Fibroblast of the conjunctiva (primary cell): Measurements from ENCODE around the gene AGO3.
"Not testable (repeated sequence)": the region's sequence is repeated elsewhere in the genome, so short reads cannot be mapped to it uniquely, and the experiment has no call there.

Experiments
- DNase-seq: peaks from one replicate; pipeline ENCODE4 v3.0.0-alpha.2; 2010; ENCODE audit warnings: low read depth

AGO3 gene

DNA sequence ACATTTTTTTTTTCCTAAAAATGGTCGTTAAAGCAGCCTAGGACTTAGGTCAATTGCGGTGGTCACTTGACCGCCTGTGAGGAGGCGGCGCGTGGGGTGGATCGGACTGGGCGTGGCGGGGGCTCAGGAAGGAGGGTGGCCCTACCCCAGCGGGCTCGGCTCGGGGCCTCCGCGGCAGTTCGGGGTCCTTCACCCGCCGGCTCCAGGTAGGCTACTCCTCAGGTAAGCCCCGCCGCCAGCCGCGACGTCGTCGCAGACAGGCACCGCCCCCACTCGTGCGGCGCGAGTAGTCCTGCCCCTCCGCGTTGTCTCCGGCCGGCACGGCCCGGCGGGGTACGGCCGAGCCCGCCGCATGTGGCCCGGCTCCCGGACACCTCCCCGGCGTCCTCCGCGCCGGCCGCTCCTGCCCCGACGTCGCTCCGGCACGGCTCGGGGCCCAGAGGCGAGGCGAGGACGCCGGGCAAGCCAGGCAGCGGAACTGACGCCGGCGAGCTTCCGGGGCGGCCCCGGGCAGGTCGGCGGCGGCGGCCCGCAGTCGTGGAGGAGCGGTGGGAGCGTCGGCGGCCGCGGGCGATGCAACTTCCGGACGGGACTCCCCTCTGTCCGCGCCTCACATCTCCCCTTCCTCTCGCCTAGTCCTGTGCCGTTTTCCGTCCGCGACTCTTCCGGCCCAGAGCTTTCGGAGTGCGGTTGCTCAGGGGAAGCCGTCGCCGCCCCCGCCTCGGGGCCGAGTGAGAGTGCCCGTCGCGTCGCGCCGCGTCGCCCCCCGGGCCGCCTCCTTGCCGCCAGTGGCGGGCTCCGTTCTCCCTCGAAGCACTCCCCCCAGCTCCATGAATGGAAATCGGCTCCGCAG lies at the start of gene AGO3:
AGO3 (plus strand) TSS at position 513 of the 853 bp plus-strand sequence; CDS start at position 835, 322 bp downstream.
- DNase-seq = peak; percentile 71

DNA sequence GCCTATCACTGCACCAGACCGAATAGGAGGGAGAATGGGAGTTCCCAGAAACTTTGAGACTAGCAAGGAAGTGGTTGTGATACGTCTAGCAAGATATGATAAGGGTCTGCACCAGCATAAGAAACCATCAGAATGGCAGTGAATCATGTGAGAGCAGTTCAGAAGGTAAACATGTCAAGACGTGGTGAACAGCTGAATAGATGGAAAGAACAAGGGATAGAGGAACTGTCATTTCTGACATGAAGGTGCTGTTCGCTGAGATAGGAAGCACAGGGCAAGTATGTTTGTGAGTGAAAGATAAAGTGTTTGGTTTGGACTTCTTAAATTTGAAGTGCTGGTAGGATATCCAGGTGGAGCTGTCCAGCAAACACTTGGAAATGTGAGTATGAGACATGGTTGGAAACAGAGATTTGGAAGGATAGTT lies 49.0 kb upstream of the AGO3 start:
- no peak for DNase-seq

DNA sequence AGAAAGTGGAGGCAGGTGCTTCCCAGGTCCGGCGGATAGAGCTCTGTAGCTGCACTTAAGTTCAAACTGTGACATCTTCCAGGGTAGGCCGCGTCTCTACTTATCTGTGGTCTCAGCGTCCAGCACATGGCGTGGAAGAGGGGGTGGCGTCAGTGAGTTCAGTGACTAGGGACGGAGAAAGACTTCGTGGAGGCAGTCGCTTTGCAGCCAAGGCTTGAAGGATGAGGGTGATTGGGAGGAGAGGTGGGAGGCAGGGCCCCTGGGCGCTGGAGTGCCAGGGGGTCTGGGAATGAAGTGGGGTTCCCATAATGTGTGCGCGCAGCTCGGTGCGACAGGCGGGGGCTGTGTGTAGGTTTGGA lies 48.3 kb upstream of the AGO3 start:
- DNase-seq = no peak

DNA sequence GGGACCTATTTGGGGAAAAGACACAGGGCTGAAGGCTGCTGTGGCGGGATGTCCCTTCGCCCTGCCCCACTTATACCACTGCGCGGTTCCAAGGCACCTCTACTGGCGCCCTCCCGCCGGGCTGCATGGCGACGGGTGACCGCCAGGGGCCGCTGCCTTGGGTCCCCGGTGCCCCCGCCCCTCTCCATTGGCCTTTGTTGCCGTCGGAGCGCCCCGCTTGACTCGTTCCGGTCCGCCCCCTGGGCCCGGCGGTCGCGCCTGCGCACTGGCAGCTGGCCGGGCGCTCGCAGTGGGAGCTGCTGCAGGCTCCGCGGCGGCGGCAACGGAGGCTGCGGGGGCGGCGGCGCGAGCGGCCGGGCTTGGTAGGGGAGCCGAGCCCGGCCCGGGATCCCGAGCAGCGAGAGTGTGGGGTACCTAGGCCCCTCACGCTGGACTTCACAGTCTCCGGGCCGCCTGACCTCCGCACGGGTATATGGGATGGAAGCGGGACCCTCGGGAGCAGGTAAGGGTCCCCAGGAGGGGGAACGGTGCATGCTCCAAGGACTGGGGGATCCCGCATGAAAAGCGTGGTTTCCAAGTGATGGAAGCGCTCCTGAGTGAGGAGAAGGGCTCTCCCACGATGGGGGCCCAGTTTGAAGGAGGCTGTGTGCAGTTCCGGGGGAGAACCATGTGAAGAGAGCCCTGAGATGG lies 47.8 kb upstream of the AGO3 start, which contains the start of gene AGO1:
AGO1 (plus strand) TSS at position 265 of the 690 bp plus-strand sequence; CDS start at position 478, 213 bp downstream.
- DNase-seq = peak; percentile 86

DNA sequence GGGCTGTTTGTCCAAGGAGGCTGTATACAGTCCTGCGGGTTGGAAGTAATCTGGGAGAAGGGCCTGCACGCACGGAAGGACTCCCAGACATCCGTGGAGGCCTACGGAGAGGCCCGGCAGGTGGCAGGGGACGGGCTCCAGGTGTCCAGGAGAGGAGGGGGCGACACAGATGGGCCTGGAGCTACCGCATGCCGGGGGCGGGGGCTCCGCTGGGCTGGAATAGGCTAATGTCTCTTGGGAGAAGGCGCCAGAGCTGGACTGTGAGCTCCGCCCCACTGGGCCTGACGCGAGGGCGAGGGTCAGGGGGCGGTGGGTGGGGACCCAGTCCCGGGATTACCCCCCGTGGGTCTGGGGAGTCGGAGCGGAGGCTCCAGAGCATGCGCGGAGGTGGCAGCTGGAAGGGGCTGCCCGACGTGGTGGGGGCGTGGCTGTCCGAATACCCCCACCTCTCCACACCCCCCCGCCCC lies 47.2 kb upstream of the AGO3 start:
- DNase-seq = peak; percentile 4

DNA sequence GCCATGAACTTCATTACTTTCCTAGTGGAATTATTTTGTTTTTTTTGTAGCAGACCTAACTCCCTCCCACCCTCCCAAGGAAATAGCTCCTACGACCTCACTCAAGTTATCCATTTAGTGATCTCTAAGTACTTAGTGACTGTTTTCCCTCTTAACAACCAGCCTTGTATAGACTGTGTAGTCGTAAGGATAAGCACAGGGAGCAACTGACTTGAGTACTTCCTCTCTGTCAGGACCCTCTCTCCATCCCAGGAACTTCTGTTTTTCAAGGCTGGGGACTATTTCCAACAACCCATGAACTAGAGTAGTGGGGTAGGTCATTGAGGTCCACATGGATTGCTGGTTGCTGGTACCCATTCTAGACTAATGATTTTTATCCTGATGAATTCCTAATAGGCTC lies 46.0 kb upstream of the AGO3 start:
- DNase-seq = no peak

DNA sequence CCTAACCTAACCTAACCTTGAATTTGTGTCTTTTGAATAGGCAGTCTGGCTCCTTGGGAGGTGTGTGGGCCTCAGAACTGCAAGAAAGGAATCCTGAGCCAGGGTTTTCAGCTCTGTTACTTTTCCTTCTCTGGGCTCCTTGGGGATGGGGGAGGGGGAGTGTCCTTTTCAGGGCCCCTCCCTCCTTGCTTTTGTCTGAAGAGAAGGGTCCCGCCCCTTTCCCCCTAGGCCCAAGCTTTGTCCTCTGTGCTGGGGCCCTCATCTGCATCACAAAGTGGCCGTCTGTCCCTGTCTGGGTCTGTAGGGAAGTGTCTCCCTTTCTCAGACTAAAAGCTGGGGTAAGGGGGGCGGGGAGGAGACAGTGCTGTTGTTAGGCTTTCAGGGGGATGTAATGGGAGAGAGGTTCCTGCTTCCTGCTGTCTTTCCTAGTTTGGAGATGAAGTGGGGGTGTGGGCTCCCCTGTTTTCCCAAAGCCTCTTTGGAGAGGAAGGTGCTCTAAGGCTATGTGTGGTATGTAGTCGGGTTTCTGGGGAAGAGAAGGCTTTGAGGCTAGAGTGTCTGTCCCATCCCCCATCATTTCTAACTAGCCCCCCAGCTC lies 44.8 kb upstream of the AGO3 start:
- no peak for DNase-seq

DNA sequence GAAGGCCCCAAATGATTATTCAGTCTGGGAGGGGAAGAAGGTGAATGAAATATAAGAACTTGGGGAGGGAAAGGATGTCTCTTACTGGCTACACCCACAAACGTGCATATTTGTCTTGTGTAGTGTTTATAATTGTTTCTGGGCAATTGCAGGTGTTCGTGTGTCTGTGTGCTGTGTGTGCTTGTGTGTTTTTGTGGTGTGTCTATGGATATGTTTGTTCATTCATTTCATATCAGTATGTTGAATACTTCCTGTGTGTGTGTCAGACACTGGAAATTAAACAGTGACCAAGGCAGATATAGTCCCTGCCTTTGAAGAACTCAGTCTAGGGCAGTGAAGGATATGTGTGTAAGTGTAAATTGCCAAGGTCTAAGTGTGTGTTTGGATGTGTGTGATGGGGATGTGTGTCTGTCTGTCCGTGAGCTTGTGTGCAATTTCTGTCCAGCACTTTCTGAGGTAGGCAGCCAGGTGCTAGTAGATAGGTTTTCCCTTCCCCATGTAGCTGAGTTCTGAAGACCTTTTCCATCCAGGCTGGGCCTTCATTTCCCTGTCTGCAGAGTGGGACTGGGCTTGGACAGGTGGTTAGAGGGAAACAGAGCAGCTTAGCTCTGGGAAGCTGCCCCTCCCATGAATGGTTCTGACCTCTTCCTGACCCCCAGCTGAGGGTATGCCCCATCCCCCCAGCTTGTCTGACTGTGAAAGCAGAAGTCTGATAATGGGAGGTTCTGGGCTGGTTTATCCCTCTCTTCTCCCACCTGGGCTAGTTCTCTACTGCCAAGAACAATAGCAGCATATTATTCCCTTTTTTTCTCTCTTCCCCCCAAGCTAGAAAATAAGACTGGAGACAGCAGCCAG lies 44.1 kb upstream of the AGO3 start:
- no peak for DNase-seq

DNA sequence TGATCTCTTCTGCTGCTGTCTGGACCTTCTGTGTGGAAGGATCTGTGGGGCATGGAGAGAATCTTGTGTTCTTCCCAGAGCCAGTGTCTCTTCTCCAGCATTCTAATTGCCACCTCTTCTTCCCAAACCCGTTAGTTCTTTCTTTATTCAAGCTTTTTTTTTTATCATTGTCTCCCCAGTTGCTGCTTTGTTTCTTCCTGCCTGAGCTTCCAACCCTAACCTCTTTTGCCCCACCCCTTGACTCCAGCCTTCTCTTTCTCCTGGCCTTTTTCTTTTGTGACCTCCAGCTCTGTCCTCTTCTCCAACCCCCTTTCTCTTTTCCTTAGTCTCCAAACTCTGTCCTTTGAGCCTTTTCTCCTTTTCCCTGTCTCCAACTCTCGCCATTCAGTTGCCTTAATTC lies 43.4 kb upstream of the AGO3 start:
- no peak for DNase-seq

DNA sequence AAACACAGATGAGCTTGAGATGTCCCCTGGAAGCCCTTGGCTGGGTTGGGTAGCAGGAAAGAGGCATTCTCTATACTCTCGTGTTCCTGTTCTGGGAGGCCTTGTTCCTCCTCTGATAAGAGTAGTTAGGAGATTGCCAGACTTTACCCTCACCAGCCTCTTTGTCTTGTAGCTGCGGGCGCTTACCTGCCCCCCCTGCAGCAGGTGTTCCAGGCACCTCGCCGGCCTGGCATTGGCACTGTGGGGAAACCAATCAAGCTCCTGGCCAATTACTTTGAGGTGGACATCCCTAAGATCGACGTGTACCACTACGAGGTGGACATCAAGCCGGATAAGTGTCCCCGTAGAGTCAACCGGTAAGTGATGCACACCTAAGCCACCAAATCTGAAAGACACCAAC lies 42.6 kb upstream of the AGO3 start:
- no peak for DNase-seq

DNA sequence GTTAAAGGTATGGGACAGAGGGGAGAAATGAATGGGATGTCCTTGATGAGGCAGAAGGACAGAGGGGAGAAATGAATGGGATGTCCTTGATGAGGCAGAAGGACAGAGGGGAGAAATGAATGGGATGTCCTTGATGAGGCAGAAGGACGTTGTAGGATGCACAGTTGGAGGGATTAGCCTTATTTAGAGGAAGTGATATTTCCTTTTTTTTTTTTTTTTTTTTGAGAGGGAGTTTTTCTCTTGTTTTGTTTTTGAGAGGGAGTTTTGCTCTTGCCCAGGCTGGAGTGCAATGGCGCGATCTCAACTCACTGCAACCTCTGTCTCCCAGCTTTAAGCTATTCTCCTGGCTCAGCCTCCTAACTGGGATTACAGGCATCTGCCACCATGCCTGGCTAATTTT lies 41.9 kb upstream of the AGO3 start:
- DNase-seq = not testable (repeated sequence)

DNA sequence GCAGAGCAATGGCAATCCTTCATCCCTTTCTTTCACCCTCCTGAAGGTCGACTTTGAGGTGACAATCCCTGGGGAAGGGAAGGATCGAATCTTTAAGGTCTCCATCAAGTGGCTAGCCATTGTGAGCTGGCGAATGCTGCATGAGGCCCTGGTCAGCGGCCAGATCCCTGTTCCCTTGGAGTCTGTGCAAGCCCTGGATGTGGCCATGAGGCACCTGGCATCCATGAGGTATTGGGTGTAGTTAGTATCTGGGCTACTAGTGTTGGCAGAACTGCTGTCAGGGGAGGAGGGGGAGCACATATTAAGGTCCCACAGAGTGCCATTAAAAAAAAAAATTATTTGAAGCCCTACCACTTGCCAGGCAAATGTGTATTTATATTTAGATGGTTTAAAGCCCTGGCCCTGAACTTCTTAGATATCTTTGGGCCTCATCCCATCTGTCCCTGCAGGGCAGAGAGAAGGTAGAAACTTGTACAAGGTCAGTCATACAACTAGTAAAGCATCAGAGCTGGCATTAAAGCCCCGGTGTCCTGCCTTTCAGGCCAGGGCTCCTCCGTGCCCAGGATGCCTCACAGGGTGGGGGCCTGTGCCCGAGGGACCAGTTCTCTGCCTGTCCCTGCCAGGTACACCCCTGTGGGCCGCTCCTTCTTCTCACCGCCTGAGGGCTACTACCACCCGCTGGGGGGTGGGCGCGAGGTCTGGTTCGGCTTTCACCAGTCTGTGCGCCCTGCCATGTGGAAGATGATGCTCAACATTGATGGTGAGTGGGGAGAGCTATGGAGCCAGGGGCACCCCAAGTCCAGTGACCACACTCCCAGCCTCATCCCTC lies 37.6 kb upstream of the AGO3 start:
- no peak for DNase-seq

DNA sequence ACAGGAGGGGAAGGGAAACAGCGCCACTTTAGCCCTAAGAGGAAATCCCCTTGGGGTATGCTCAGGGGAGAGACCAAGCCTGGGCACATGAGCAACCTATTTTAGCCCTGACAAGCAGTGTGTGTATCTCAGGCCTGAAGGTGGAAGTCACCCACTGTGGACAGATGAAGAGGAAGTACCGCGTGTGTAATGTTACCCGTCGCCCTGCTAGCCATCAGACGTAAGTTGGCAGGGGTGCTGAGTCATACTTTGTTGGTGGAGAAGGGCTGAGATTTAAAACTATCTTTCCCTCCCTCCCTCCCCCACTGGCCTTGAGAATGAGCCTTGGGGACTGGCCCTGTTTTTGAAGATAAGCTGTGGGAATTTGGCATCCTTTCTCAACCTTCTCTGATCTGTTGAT lies 36.7 kb upstream of the AGO3 start:
- no peak for DNase-seq

DNA sequence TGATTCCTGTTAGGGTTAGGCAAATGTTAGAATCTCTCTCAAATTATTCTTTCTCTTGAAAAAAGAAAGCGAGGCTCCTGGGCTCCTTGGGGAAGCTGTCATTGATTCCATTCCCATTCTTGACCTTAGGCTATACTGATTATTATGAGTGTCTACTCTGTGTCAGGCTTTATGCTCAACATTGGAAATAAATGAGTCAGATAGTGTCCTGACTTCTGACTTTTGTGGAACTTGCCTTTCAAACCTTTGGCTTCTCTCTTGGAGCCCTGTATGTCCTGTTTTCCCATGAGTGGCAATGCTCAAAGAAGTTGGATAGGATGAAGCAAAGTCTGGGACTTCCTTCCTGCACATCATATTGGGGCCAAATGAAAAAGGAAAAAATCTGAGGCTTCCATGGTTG lies 36.2 kb upstream of the AGO3 start:
- DNase-seq = no peak

DNA sequence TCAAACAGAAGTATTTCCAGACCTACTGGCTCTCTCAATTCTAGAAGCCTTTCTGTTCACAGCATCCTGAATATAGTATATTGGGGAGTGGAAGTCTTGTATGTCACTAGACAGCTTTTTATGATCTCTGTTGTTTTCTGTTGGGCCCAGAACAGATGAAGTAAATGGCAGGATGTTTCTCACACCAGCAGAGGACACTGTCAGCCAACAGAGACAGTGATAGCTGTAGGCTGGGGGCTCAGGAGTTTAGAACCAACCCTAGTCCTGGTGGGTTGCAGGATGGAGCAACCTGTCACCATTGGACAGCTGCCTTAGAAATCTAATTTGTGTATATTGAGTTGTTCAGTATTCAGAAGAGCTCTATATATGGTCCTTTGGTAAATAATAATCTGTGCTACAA lies 31.0 kb upstream of the AGO3 start:
- DNase-seq = no peak

DNA sequence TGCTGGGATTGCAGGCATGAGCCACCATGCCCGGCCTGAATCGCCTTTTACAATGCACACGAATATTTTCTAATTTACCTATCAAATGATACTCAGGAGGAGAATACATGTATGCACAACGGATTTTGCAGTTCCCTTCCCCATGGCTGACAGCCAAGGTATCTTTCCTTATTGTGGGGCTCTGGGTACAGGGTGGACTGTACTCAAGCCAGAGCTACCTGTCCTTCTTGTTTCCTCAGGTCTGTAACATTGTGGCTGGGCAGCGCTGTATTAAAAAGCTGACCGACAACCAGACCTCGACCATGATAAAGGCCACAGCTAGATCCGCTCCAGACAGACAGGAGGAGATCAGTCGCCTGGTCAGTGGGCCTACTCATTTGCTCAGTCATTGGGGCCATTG lies 29.7 kb upstream of the AGO3 start:
- DNase-seq = no peak

DNA sequence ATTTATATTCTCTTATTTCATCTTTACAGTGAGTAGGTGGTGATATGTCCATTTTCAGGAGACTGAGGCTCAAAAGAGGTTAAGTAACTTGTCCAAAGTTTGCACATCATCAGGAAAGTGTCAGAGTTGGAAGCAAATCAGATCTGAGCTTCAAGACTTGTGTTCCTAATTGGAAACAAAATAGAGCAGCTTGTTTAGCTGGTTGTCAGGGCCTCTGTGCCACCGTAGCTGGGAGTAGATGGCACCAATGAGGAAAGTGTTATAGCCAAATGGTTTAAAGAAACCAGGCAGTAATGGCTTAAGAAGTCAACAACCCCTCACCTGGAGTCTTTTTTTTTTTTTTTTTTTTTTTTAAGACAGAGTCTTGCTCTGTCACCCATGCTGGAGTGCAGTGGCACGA lies 28.2 kb upstream of the AGO3 start:
- no peak for DNase-seq

DNA sequence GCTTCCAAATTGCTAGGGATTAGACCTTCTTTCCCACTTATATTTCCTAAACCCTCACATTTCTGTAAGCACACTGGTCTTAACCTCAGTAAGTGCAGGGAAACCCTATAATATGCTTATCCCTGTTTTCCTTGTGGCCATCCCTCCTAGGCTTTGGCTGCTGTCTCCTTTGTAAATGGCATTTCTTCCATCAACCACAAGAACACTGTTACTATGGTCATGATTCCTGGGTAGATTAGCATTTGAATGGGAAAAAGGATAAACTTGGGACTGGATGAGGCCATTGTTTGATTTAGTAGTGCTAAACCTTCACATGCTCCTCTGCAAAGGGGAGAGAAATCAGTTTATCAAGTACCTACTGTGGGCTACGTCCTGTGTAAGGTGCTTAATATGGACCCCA lies 16.2 kb upstream of the AGO3 start:
- DNase-seq = no peak

DNA sequence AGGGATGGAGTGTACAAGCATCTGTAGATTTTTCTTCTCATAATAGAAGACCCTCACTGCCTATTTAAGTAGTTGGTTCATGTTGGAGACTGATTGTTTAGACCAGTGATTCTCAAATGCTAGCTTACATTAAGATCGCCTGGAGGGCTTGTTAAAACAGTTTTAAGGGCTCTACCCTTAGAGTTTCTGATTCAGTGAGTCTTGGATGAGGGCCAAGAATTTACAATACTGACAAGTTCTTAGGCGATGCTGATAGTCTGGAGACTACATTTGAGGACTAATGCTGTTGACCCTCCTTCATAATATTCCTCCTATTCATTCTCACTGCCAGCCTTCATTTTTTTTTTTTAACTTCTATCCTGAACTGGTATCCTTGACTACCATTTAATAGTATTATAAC lies 15.2 kb upstream of the AGO3 start:
- DNase-seq = no peak

DNA sequence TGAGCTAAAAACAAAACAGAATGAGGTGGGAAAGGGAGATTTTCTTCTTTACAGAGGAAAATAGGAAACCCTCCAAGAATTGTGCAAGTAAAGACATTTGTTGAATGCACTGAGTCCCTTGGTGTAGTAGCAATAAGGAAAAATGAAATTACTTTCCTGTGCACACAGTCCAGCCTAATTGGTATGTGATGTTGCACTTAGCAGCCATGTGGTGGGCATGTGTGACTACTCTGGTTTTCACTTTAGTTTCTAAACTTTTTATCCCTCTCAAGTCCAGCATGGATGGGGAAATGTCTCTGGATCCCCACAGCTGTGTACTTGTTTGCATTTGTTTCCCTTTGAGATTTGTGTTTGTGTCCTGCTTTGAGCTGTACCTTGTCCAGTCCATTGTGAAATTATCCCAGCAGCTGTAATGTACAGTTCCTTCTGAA lies 7.1 kb upstream of the AGO3 start:
- DNase-seq = peak; percentile 14

DNA sequence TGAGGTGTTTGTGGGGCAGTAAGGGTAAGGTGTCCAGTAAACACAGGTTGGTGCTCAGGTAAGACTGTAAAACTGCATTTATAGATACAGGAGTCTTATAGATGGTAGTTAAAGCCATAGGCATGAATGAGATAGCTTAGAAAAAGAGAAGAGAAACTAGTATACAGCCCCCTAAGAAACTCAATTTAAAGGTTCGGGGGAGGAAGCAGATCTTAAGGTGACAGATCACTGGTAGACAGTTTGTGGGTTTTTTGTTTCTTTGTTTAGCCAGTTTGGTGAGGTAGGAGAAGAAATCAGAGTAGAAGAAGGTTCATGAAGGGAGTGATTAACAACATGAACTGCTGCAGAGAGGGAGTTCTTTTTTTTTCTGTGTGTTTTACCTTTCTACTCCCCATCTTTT lies 6.1 kb upstream of the AGO3 start:
- no peak for DNase-seq
